HUDEP-2 (cell line): ENCODE measurements around the gene TLCD2.
"Not testable (repeated sequence)": the region's sequence is repeated elsewhere in the genome, so short reads cannot be mapped to it uniquely, and the experiment has no call there.

Source experiments
- DNase-seq, 76 experiments: peaks; one replicate each; lab custom pipeline; 2025; ENCODE audit not compliant: unreplicated experiment in 76 of 76; lab: John Stamatoyannopoulos, UW

The TLCD2 gene

DNA sequence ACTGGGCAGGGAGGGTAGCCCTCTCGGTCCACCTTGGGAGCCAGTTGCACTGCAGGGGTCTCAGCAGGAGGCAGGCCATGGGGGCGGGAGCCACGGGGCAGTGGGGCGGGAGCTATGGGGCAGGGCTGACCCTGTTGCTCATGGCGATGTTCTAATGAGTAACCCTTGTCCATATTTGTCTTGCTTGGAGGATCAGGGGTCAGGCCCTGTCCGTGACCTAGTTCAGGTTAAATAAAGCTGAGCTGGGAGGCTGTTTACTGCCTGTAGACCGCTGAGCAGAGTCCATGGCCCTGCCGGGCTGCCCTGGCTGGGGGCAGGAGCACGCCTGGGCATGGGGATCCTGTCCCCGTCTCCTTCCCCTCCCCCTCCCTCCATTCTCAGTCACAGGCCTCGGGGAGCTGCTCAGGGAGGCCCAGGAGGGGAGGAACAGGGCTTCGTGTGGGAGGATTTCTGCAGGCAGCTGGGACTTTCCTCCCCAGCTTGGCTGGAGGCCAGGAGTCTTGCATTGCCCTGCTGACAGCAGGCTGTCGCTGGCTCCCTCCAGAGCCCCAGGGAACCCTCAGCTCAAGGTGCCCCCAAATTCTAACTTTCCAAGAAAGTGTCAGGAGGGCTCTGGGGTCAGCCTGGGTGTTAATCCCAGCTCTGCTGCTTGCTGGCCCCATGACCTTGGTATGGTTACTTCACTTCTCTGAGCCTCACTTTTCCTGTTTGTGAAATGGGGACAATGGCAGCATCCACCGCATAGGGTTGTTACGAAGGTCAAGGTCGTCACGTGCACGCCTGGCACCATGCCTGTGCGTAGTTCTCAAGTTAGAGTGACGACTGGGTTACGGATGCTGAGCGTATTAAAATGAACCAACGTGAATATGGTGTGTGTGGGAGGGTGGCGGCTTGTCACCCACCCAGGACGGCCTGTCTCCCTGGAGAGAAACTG, 26.4 kb upstream of the TLCD2 start:
- peak in 73 of 76 experiments; percentile 29 to 91 (median 77) for DNase-seq

DNA sequence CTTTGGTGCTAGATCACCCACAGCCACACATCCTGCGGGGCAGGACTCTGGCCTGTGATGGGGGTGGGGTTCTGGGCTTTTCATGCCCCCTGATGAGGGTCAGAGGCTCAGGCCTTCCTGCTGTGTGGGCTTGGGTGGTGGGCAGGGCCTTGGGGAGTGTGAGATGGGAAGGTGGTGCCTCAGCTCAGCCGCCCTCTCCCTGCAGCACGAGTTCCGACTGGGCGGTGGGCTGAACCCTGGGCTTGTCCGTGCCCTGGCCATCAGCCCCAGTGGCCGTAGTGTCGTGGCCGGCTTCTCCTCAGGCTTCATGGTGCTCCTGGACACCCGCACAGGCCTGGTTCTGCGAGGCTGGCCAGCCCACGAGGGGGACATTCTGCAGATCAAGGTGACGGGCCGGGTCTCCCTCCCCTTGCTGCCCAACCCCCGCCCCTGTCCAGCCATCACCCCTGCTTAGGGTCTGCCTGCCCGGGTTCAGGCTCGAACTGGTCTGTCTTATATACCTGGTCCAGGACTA, 25.7 kb upstream of the TLCD2 start:
- DNase-seq = no peak

DNA sequence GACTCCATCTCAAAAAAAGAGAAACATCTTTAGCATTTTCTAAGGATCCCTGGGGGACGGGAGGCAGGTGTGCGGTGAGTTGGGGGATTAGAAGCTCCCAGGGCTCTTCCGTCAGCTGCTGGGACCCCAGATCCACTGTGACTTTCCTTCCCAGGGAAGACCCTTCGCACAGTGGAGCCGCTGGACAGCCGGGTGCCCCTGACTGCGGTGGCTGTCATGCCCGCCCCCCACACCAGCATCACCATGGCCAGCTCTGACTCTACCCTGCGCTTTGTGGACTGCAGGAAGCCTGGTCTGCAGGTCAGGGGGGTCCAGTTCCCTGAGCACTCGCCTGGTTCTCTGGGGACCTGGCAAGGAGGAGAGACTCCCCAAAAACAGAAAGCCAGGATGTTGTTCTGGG, 25.2 kb upstream of the TLCD2 start:
- DNase-seq = no peak

GRCh38 chr17:1733759-1734158, 23.6 kb upstream of the TLCD2 start:
- no peak for DNase-seq

GRCh38 chr17:1732833-1733321, 22.7 kb upstream of the TLCD2 start:
- DNase-seq = no peak

DNA sequence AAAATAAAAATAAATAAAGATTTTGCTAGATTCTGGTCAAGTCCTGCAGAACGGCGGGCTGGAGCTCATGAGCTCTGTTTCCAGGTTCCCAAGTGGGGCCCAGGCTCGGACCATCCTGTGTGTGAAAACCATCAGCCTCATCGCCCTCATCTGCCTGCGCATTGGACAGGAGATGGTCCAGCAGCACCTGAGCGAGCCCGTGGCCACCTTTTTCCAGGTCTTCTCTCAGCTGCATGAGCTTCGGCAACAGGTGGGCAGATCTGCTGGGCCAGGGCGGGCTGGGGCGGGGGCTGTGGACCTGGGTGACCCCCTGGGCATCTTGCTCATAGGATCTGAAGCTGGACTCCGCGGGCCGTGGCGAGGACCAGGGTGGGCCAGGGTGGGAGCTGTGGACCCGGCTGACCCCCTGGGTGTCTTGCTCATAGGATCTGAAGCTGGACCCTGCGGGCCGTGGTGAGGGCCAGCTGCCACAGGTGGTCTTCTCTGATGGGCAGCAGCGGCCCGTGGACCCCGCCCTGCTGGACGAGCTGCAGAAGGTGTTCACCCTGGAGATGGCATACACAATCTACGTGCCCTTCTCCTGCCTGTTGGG, 22.2 kb upstream of the TLCD2 start:
- no peak for DNase-seq

DNA sequence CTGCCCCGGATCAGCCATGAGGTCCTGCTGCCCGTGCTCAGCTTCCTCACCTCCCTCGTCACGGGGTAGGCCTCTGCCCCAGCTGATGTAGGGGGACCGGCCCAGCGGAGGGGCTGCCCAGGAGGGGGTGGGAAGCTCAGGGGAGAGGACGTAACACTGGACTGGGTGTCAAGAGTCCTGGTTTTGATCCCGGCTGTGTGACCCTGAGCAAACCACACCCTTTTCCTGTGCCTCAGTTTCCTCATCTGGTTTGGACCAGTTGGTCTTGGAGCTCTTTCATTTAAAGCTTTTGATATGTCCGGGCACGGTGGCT, 21.0 kb upstream of the TLCD2 start:
- DNase-seq = peak in 1 of 76 experiments; percentile 65

- peak; percentile 74 to 99 (median 97) for DNase-seq
Observed at GRCh38 chr17:1730326-1731193, 20.4 kb upstream of the TLCD2 start.

DNA sequence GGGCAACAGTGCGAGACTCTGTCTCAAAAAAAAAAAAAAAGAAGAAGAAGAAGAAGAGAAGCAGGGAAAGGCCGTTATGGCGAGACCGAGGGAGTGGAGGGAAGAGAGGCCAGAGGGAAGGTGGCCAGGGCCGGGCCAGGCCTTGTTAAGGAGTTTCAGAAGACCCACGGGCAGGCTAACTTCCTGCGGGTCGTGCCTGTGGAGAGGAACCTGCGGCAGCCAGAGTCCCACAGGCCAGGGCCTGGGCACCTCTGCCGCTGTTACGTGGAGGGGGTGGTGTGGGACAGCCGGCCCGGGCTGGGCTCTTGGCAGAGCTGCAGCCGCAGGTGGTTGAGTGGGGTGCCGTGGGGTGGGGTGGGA, 19.8 kb upstream of the TLCD2 start:
- DNase-seq = peak in 1 of 76 experiments; percentile 93

DNA sequence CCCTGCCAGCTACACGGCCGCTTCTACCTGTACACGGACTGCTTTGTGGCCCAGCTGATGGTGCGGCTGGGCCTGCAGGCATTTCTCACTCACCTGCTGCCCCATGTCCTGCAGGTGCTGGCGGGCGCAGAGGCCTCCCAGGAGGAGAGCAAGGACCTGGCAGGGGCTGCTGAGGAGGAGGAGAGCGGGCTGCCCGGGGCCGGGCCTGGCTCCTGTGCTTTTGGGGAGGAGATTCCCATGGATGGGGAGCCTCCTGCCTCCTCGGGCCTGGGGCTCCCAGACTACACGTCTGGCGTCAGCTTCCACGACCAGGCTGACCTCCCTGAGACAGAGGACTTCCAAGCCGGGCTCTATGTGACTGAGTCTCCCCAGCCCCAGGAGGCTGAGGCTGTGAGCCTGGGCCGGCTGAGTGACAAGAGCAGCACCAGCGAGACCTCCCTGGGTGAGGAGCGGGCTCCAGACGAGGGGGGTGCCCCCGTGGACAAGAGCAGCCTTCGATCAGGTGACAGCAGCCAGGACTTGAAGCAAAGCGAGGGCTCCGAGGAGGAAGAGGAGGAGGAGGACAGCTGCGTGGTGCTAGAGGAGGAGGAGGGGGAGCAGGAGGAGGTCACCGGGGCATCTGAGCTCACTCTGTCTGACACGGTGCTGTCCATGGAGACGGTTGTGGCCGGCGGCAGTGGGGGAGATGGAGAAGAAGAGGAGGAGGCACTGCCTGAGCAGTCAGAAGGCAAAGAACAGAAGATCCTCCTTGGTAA, 17.9 kb upstream of the TLCD2 start:
- peak in 3 of 76 experiments; percentile 12 to 27 (median 22) for DNase-seq

DNA sequence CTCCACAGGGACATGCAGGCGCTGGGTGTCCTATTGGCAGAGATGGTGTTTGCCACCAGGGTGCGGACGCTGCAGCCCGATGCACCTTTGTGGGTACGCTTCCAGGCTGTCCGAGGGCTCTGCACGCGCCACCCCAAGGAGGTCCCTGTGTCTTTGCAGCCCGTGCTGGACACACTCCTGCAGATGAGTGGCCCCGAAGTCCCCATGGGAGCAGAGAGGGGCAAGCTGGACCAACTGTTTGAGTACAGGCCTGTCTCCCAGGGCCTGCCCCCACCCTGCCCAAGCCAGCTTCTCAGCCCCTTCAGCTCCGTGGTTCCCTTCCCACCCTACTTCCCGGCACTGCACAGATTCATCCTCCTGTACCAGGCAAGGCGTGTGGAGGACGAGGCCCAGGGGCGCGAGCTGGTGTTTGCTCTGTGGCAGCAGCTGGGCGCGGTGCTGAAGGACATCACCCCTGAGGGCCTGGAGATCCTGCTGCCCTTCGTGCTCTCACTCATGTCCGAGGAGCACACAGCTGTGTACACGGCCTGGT, 17.1 kb upstream of the TLCD2 start:
- DNase-seq = no peak

GRCh38 chr17:1726626-1727257, 16.6 kb upstream of the TLCD2 start:
- no peak for DNase-seq

- peak in 1 of 76 experiments; percentile 34 for DNase-seq
Observed at GRCh38 chr17:1725642-1726511, 15.7 kb upstream of the TLCD2 start.

- DNase-seq = peak in 12 of 76 experiments; percentile 12 to 69 (median 33)
Observed at GRCh38 chr17:1724869-1725641, 14.9 kb upstream of the TLCD2 start.

- peak in 72 of 76 experiments; percentile 29 to 88 (median 76) for DNase-seq
Observed at GRCh38 chr17:1724351-1724868, 14.2 kb upstream of the TLCD2 start, which contains the start of gene WDR81. Gene WDR81 (plus strand): TSS chr17:1724704. CDS start chr17:1724960, 256 bp downstream.

- DNase-seq = not testable (repeated sequence)
Observed at GRCh38 chr17:1722022-1722421, 11.8 kb upstream of the TLCD2 start.

- DNase-seq = peak in 44 of 76 experiments; percentile 1 to 63 (median 40)
Observed at GRCh38 chr17:1720856-1721386, 10.7 kb upstream of the TLCD2 start.
